DOHH2 (cell line): ENCODE data around the gene MLST8.

Experiments used
- H3F3A ChIP-seq: fragments of 200-600 bp; sonication (generic), shearing (Covaris generic); 2 replicates; pipeline ENCODE4 v1.6.0; 2016; ENCODE audit warnings: antibody characterized with exemption, mild to moderate bottlenecking; ENCODE audit not compliant: control insufficient read depth, insufficient read depth
- H3K27ac ChIP-seq: fragments of 200-600 bp; sonication (generic); 2 replicates; pipeline ENCODE4 v1.5.1; 2014; ENCODE audit warnings: low read depth, mild to moderate bottlenecking, low read length, moderate library complexity
- H3K27me3 ChIP-seq: fragments of 200-600 bp; sonication (generic); 2 replicates; pipeline ENCODE4 v1.6.1; 2014; ENCODE audit warnings: mild to moderate bottlenecking, low read length, mixed read lengths; ENCODE audit not compliant: control insufficient read depth
- H3K36me3 ChIP-seq: fragments of 200-600 bp; sonication (generic); 2 replicates; pipeline ENCODE4 v1.6.1; 2014; ENCODE audit warnings: mild to moderate bottlenecking, low read length, moderate library complexity, mixed read lengths; ENCODE audit not compliant: control insufficient read depth
- H3K4me1 ChIP-seq: fragments of 200-600 bp; sonication (generic); 2 replicates; pipeline ENCODE4 v1.6.1; 2014; ENCODE audit warnings: mild to moderate bottlenecking, low read length, mixed read lengths; ENCODE audit not compliant: control insufficient read depth
- H3K4me2 ChIP-seq: fragments of 200-600 bp; sonication (generic); 2 replicates; pipeline ENCODE4 v1.6.0; 2014; ENCODE audit warnings: mild to moderate bottlenecking, low read length, moderate library complexity
- H3K4me3 ChIP-seq: fragments of 200-600 bp; sonication (generic); 2 replicates; pipeline ENCODE4 v1.5.1; 2014; ENCODE audit warnings: mild to moderate bottlenecking, low read length, mixed read lengths
- H3K79me2 ChIP-seq: fragments of 200-600 bp; sonication (generic); 2 replicates; pipeline ENCODE4 v1.6.1; 2014; ENCODE audit warnings: mild to moderate bottlenecking, low read length, mixed read lengths; ENCODE audit not compliant: control insufficient read depth
- H3K9me2 ChIP-seq: fragments of 200-600 bp; sonication (generic); replicated peaks from 2 replicates; pipeline ENCODE4 v1.6.1; 2014; ENCODE audit warnings: mild to moderate bottlenecking, low read length, mixed read lengths; ENCODE audit not compliant: control insufficient read depth
- H3K9me3 ChIP-seq: fragments of 200-600 bp; sonication (generic); 2 replicates; pipeline ENCODE4 v1.6.1; 2014; ENCODE audit warnings: antibody characterized with exemption, low read length, mixed read lengths; ENCODE audit not compliant: control insufficient read depth, insufficient read depth
- H4K20me1 ChIP-seq: fragments of 200-600 bp; sonication (generic); 2 replicates; pipeline ENCODE4 v1.6.0; 2014; ENCODE audit warnings: low read depth, mild to moderate bottlenecking, antibody characterized with exemption, low read length, moderate library complexity; ENCODE audit not compliant: control insufficient read depth, insufficient read depth
- CTCF ChIP-seq: fragments of 200-600 bp; sonication (generic); IDR thresholded peaks from one replicate; pipeline ENCODE4 v1.5.1; 2014; ENCODE audit warnings: antibody characterized with exemption, mild to moderate bottlenecking, low read depth, low read length; ENCODE audit not compliant: poor library complexity, severe bottlenecking
- EZH2phosphoT487 ChIP-seq: fragments of 200-600 bp; sonication (generic); IDR thresholded peaks from 2 replicates; pipeline ENCODE4 v1.6.1; 2017; ENCODE audit warnings: borderline replicate concordance, mild to moderate bottlenecking, antibody characterized with exemption, low read length, moderate library complexity, mixed read lengths

The MLST8 gene

GRCh38 chr16:2233872-2234812, 28.9 kb downstream of the MLST8 start:
- Histone ChIP-seq H4K20me1 (no peaks in the 10 kb centered on the region), H3K4me2 (no peak overlapping the region), H3K27ac (no peak overlapping the region)

GRCh38 chr16:2234813-2235170, 29.5 kb downstream of the MLST8 start:
- H3K4me3 ChIP-seq: no peak overlapping the region
- no peaks in the 10 kb centered on the region for H4K20me1 ChIP-seq
- H3K4me1 ChIP-seq: no peaks in the 10 kb centered on the region
- H3K4me2 ChIP-seq: no peak overlapping the region
- no peaks in the 10 kb centered on the region for H3K9me3 ChIP-seq
- H3K27ac ChIP-seq: no peak overlapping the region
- no peaks in the 10 kb centered on the region for H3K9me2 ChIP-seq
- peaks cover 57% of the 10 kb centered on the region for H3K36me3 ChIP-seq
- no peaks in the 10 kb centered on the region for H3K27me3 ChIP-seq
- H3K79me2 ChIP-seq: no peaks in the 10 kb centered on the region
- no peak for TF ChIP-seq CTCF
- TF ChIP-seq EZH2phosphoT487: no peak
- peaks cover 7% of the 10 kb centered on the region; the same call in 1 of the 2 replicates for H3F3A ChIP-seq

More at GRCh38 chr16:2233872-2234812, 28.9 kb downstream of the MLST8 start:
- TF ChIP-seq EZH2phosphoT487: no peak
- no peak for TF ChIP-seq CTCF
- Histone ChIP-seq H3K79me2 (no peaks in the 10 kb centered on the region), H3K9me3 (no peaks in the 10 kb centered on the region), H3K4me3 (no peak overlapping the region), H3K4me1 (no peaks in the 10 kb centered on the region), H3K36me3 (peaks cover 57% of the 10 kb centered on the region), H3F3A (0 out of 2 replicates have a peak, but pooled peaks cover under 1% of the 10 kb centered on the region), H3K27me3 (no peaks in the 10 kb centered on the region), H3K9me2 (no peaks in the 10 kb centered on the region)

- TF ChIP-seq EZH2phosphoT487: no peak
- no peak for TF ChIP-seq CTCF
- Histone ChIP-seq H3K27me3 (no peaks in the 10 kb centered on the region), H4K20me1 (no peaks in the 10 kb centered on the region), H3K79me2 (no peaks in the 10 kb centered on the region), H3K36me3 (peaks cover 56% of the 10 kb centered on the region), H3K4me3 (no peak overlapping the region), H3K4me2 (no peak overlapping the region), H3K4me1 (no peaks in the 10 kb centered on the region), H3K9me2 (no peaks in the 10 kb centered on the region), H3K9me3 (no peaks in the 10 kb centered on the region), H3F3A (peaks cover 9% of the 10 kb centered on the region; the same call in 1 of the 2 replicates), H3K27ac (no peak overlapping the region)
These were observed 30.0 kb downstream of the MLST8 start for GRCh38 chr16:2235234-2235651.
